ENCODE results near the gene MISFA. TPM values are rescaled to one million over a fixed set of nuclear protein-coding genes. Genes with fewer than 3 reads are reported as not detected.

The MISFA gene
- total and polyA plus RNA-seq, 2 of the 4 experiments (the other 2 are of a cell fraction) = 0.38 TPM; not detected in 1

- no peak overlapping the region for H3K9ac ChIP-seq (ENCODE audit: low read depth, low read length)
- no peak overlapping the region for H4K8ac ChIP-seq (ENCODE audit: low read depth in 2 of 2, low read length in 2 of 2)
- ChIA-PET POLR2A (ENCODE audit: unreplicated experiment) (no interaction called here), CTCF (no interaction called here)
- dilution Hi-C loops (cut with HindIII; ENCODE audit: low sequenced_read_pairs, unreplicated experiment) = no loop called here
- no peak for TF ChIP-seq RCOR1 (IDR thresholded peaks at IDR 0.05; ENCODE audit: insufficient replicate concordance, low read length)
- no peak for TF ChIP-seq MAFK (IDR thresholded peaks at IDR 0.05; ENCODE audit: low read depth, low read length)
- TF ChIP-seq ELK1 (IDR thresholded peaks at IDR 0.05; ENCODE audit: borderline replicate concordance, low read depth, low read length) = no peak
- TF ChIP-seq MAZ (IDR thresholded peaks at IDR 0.05; ENCODE audit: borderline replicate concordance, low read depth, low read length) = no peak
- TF ChIP-seq RAD21 (IDR thresholded peaks at IDR 0.05; ENCODE audit: low read length) = no peak
- TF ChIP-seq CTCF (conservative IDR thresholded peaks at IDR 0.05; ENCODE audit: low read depth, low read length) = no peak
- no peak for TF ChIP-seq USF2 (IDR thresholded peaks at IDR 0.05; ENCODE audit: low read depth, low read length)
- no peak for TF ChIP-seq POLR2A (IDR thresholded peaks at IDR 0.05; ENCODE audit: low read depth, low read length)
- no peak overlapping the region for H3K14ac ChIP-seq (replicated peaks; ENCODE audit: low read depth, low read length)
- peaks cover 3 to 53% of the 10 kb centered on the region in 2 experiments; a peak in 3 of 4 replicates for H3K79me1 ChIP-seq (ENCODE audit: low read depth in 1 of 2, low read length in 2 of 2)
- H4K20me1 ChIP-seq (ENCODE audit: insufficient read depth, low read length) = peaks cover 88% of the 10 kb centered on the region
- no peak overlapping the region for H2AK9ac ChIP-seq (replicated peaks; ENCODE audit: low read depth, low read length, poor library complexity)
- no peak overlapping the region for H3K27ac ChIP-seq (ENCODE audit: insufficient read depth, low read length)
- DNase-seq (no peak), ATAC-seq (ENCODE audit: low read depth) (no peak)
- no peak overlapping the region for H3K4ac ChIP-seq (ENCODE audit: low read depth, low read length)
- H2AK5ac ChIP-seq (ENCODE audit: low read depth, low read length) = no peak overlapping the region
- no peak overlapping the region for H3K4me3 ChIP-seq (ENCODE audit: insufficient read depth, low read depth, low read length)
- H3K4me2 ChIP-seq (ENCODE audit: low read depth, low read length) = no peak overlapping the region
- H4K91ac ChIP-seq (ENCODE audit: insufficient read depth, low read depth, low read length) = no peak overlapping the region
- H2BK20ac ChIP-seq (ENCODE audit: low read depth, low read length) = no peak overlapping the region
- no peak overlapping the region for H4K5ac ChIP-seq (ENCODE audit: low read depth, low read length)
- no peak overlapping the region for H3K18ac ChIP-seq (ENCODE audit: low read depth, low read length)
- WGBS, 2 experiments (ENCODE audit: extremely low coverage in 2 of 2, insufficient read length in 1 of 2) = no CpG with 5 or more reads among the region's 1 CpG
- no peaks in the 10 kb centered on the region for H3K9me3 ChIP-seq (ENCODE audit: control insufficient read depth, insufficient read depth, low read length)
- in situ Hi-C loops (cut with MboI; ENCODE audit: low sequenced_read_pairs) = no loop called here
- H3K27me3 ChIP-seq (ENCODE audit: control insufficient read depth, insufficient read depth, low read length) = no peaks in the 10 kb centered on the region
- H3K9me1 ChIP-seq (ENCODE audit: insufficient read depth, low read length) = no peaks in the 10 kb centered on the region
- no TSS peak for BruUV-seq (replicated peaks)
- H3K23ac ChIP-seq (ENCODE audit: low read depth, low read length) = no peak overlapping the region
- H2AFZ ChIP-seq (replicated peaks; ENCODE audit: low read length, poor library complexity) = no peak overlapping the region
- no peak overlapping the region for H2BK120ac ChIP-seq (ENCODE audit: low read depth, low read length)
- H3K56ac ChIP-seq (ENCODE audit: extremely low read depth, insufficient read depth, low read length) = no peak overlapping the region
- H3K36me3 ChIP-seq (ENCODE audit: control insufficient read depth, insufficient read depth, low read length) = no peaks in the 10 kb centered on the region
- intact Hi-C loops (cut with micrococcal nuclease) = no loop called here
- no peak overlapping the region for H2BK5ac ChIP-seq (ENCODE audit: low read depth, low read length, poor library complexity, severe bottlenecking)
- H2BK15ac ChIP-seq (ENCODE audit: low read depth, low read length) = no peak overlapping the region
- peaks cover under 1% of the 10 kb centered on the region for H3K4me1 ChIP-seq (ENCODE audit: control insufficient read depth, insufficient read depth, low read length)
Measured at GRCh38 chr11:18624161-18624560, 24.6 kb downstream of the MISFA start.
